SIG-M5 treated with dmso at 0.1 percent for 504 hours (cell line): ENCODE results near the gene ARHGAP44.

ENCODE experiments used
- DNase-seq: peaks from one replicate; lab custom pipeline; 2025; ENCODE audit not compliant: unreplicated experiment; lab: John Stamatoyannopoulos, UW

ARHGAP44 gene, protein sequence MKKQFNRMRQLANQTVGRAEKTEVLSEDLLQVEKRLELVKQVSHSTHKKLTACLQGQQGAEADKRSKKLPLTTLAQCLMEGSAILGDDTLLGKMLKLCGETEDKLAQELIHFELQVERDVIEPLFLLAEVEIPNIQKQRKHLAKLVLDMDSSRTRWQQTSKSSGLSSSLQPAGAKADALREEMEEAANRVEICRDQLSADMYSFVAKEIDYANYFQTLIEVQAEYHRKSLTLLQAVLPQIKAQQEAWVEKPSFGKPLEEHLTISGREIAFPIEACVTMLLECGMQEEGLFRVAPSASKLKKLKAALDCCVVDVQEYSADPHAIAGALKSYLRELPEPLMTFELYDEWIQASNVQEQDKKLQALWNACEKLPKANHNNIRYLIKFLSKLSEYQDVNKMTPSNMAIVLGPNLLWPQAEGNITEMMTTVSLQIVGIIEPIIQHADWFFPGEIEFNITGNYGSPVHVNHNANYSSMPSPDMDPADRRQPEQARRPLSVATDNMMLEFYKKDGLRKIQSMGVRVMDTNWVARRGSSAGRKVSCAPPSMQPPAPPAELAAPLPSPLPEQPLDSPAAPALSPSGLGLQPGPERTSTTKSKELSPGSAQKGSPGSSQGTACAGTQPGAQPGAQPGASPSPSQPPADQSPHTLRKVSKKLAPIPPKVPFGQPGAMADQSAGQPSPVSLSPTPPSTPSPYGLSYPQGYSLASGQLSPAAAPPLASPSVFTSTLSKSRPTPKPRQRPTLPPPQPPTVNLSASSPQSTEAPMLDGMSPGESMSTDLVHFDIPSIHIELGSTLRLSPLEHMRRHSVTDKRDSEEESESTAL

DNA sequence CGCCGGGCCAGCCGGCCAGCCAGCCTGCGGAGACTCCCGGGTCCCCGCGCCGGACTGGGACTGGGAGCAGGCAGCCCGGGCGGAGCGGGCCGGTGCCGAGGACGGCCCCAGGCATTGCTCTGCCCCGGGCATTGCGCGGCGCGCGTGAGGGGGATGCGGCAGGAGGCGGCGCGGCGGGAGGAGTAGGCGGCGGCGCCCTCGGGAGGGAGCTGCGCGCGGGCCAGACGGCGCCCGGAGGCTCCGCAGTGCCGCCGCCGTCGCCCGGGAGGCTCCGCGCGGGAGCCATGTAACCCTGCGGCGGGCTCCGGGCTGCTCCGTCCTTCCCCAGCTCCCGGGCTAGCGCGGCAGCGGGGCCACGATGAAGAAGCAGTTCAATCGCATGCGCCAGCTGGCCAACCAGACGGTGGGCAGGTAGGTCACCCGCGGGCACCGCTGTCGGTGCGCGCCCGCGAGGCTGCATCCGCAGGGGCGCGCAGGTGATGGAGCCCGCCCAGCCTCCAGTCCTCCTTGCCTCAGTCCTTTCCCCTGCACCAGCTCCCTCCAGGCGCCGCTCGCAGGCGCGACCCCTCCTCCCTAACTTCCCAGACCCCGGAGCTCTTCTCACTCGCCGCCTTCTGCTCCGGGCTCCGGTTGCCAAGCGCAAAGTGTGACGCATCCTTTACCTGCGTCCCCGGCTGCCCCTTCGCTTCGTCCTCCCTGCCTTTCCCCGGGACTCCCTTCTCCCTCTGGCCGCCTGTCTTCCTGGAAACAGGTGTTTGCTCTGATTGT, at the start of gene ARHGAP44:
ARHGAP44 (plus strand) TSS at position 18 of the 768 bp plus-strand sequence; CDS start at position 359, 341 bp downstream.
- peak; percentile 5 for DNase-seq

DNA sequence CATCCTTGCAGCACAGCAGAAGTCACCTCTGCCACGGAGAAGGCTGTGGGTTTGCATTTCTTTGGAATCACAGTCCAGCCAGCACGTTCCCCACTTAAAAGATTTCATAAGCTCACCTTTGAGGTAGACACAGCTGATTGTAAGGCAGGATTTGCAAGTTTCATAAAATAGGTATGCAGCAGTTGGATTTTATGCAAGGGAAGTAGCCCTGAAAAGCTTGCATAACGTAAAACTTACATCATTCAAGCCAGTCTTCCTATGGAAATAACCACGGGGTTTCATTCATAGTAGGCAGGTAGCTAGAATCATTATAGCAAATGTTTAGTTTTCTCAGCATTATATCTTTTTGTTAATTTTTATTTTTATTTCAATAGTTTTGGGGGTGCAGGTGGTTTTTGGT, 49.8 kb upstream of the ARHGAP44 start:
- no peak for DNase-seq

DNA sequence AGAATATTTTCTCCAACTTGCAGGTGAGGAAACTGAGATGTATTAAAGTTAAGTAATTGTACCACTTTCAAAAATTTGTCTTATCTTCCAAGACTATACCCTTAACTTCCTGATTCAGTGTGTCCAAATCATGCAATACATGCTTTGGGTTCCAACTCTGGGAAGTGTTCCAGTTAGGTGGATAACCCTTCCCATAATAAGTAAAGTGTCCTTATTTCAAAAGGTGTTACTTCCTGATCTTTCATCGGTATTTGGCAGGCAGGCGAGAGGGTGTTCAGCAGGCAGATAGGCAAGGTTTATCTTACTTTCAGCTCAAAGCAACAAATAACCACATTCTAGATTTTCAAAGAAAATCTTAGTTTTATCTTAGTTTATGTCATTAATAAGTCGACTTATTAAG, 46.3 kb upstream of the ARHGAP44 start:
- no peak for DNase-seq

DNA sequence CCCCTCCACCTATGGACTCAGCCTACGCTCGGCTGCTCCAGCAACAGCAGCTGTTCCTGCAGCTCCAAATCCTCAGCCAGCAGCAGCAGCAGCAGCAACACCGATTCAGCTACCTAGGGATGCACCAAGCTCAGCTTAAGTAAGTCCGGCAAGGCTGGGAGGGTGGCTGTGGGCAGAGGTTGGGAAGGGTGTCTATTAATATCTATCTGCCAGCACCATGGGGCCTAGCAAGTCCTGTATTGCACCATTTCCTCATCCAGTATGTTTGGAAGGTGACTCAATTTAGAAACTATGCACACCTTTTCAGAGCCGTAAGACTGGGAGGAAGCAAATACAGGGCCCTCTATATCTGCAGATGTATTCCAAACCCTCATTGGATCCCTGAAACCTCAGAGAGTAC, 45.0 kb upstream of the ARHGAP44 start:
- no peak for DNase-seq

DNA sequence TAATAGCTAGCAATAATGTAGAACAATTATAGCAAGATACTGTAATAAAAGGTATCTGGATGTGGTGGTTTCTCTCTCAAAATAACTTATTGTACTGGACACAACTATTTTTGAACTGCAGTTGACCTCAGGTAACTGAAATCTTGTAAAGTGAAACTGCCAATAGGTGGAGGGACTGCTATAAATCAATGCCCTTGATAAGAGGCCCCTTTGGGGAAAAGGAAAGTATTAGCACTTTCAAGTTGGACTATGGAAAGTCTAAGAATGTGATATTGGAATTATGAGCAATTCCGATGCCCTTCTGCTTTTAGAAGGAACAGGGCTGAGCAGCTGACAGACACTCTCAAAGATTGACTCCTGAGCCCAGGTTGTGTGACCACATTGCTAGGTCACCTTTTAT, 44.5 kb upstream of the ARHGAP44 start:
- DNase-seq, result no peak

DNA sequence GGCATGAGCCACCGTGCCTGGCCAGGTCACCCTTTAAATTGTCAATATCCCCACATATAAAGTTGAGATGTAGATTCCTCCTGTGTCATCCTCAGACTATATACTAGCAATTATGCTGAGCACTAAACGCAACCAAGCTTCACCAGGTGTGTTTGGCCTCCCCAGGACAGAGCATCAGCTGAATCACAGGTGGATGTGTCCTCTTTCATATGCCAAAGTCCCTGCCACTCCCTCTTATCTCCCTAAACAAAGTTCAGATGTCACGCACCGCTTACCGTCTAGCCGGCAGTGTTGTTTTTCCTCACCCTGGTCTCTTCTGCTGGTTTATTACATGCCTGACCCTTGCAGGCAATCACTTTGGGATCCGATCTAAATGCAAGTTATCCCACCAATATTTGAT, 43.8 kb upstream of the ARHGAP44 start:
- DNase-seq, result no peak

DNA sequence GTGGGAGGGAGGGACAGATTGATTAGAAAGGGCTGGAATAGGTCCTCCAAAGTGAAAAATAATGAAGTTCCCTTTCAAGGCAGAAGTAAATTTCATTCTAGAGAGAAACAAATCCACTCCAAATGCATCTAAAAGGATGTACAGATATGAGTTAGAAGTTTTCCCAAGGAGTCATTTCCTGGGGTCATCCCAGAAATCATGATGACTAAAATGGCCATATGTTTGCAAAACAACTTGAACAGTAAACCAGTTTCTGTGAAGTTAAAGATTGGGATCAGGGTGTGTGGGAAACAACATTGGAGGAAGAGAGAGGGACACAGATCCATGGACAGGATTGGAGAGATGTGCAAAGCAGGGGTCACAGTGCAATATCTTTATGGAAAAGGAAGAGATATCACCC, 32.5 kb upstream of the ARHGAP44 start:
- no peak for DNase-seq

DNA sequence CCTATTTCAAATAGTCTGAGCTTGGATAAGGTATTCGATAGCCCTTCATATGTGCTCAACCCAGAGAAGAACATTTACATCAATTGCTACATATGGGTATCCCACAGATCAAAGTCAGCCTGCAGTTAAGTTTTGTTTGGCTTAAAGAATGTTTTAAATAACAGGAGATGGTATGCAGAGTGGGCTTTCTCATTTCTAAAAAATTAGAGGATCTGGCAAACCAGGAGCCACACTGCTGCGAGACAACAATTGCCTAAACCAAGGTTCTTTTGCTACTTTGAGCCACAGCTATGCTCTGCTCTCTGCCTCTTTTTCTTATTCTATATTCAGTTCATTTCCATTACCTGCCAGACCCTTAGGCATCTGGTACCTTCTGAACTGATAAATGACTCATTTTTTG, 30.2 kb upstream of the ARHGAP44 start:
- no peak for DNase-seq

DNA sequence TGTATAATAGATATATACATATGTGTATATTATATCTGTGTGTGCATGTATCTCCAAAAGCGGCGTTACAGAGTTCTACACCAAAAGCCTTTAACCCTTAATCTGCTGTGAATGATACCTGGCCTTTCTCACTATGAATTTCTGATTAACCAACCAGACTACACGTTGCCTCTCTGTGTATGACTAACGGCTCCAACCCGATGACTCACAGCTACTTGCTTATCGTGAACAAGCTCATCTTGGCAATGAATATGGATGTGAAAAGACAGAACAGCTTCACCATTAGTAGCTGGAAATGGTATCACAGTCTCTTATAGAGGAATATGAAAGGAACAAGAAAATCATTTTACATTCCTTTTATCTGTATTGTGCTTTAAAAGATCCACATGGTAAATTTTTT, 23.8 kb upstream of the ARHGAP44 start:
- no peak for DNase-seq

DNA sequence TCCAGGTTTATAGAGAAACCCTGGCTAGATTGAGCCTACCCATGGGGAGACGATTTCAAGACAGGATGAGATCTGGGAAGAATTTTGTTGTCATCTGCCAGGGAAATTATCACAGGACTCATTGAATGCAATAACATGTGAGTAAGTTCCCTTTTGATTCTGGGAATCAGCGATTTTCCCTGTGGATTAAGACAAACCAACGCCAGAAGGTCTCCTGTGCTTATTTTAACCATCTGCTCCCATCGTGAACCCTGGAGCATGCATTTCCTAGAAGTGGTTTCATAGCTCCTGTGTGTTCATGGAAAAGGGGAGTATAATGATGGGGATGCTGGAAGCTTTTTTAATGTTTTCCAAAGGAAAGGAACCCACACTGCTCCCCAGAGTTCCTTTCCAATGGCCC, 21.0 kb upstream of the ARHGAP44 start:
- no peak for DNase-seq

DNA sequence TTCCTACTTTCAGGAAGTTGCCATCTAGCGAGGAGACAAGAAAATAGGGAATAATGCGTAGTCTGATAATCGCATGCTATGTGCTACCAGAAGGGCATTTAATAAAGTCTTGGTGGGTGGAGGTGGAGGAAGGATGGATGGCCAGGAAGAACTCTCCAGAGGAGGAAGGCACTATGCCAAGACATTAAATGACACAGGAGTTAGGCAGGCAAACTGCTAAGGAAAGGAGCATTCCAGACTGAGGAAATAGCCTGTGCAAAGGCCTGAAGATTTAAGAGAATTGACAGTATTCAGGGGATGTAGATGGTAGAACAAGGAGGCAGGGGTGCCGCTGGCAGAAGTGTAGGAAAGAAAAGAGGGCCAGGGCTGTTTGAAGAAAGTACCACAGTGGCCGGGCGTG, 19.3 kb upstream of the ARHGAP44 start:
- DNase-seq, result no peak

DNA sequence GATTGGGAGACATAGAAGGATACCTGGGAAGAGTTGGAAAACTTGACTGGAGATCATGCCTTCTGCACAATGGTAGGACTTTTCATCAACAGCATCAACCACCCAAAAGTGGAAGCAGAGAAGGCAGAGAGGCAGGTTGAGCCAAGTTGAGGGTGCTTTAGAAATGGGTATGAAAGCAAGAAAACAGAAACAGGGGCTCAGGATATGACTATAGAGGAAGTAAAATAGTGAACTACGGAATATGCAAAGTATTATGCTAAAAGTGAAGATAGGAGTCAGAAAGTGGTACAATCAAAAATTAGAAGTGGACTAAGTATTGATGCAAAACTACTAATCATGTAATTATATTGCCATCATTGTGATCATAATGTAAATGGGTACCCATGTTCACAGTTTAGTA, 16.1 kb upstream of the ARHGAP44 start:
- no peak for DNase-seq

DNA sequence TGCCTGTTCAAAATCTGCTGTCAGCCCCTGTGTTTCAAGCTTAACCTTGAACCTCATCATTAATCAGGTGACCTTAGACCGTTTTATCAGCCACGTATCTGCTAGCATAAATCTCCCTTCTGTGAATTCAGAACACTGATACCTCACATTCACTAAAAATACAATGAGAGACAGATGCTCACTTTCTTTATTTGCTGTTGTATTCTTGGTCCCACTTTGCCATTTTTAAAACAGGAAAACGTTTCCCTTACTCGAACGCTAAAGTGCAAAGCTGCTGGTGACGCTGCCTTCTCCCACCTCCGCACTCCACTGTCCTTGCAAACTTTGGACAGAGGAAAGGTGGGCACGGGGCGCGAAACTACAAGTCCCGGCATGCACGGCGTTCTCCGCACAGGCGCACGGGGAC, 220 bp upstream of the ARHGAP44 start:
- DNase-seq, result no peak

DNA sequence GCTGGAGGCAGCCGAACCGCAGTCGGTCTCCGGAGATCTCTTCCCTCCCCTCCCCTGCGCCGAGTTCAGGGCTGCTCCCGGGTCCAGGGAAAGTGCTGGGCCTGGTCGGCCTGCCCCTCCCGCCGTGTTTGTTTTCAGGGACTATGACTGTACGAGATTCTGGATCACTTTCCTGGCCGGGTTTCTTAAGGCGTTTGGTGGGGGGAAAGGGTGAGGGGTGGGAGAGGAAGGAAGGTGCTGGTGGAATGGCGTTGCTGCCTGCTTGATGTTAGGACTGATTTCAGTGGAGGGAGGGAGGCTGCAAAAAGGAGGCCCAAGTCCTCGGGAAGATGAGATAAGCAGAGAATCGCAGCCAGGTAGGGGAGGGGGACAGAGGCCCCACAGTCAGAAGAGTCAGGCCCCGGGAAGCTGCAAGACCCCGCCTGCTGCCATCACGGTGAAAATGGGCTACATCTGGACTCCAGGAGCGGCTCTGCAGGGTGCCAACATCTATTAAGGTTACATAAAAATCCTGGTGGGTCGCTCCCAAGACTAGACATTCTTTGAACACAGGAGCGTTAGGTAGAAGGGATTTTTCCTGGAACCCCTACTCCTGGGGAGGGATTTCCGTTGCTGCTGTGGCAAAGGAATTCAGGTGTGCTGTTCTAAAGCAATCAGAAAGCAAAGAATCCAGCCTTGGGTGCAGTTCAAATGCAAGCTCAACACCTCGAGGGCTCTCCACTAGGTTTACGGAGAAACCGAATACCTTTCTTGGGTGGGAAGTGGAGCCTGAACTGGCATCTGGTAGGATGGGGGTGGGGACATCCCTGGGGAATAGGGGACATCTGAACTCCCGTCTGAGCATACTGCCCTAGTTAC, 1.2 kb downstream of the ARHGAP44 start:
- DNase-seq, result no peak

DNA sequence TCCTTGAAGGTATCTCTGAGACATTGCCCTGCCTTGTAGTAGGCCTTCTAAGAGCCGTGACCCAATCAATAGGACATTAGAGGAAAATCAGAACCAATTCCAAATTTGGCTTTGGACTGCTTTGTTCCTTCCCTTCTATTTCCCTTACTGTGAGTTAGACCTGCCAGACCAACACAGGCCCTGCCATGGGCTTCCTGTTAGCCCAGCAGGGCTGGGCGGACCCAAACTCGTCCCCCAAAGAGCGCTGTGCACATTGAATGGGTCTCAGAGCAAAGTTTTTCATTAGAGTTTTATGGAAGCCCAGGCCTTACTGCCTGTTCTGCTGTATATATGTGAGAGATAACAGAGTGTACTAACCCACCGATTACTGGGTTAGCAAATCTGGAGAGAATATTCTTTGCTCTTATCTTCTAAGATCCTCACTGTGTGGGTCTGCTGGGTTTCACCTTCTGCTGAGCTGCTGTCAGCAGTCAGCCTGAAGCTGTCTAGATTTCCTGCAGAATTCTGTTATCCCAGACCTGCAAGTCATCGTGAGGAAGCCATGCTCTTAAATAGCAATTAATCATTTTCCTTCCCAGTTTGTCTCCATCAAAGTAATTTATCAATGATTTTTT, 5.7 kb downstream of the ARHGAP44 start:
- DNase-seq, result no peak

DNA sequence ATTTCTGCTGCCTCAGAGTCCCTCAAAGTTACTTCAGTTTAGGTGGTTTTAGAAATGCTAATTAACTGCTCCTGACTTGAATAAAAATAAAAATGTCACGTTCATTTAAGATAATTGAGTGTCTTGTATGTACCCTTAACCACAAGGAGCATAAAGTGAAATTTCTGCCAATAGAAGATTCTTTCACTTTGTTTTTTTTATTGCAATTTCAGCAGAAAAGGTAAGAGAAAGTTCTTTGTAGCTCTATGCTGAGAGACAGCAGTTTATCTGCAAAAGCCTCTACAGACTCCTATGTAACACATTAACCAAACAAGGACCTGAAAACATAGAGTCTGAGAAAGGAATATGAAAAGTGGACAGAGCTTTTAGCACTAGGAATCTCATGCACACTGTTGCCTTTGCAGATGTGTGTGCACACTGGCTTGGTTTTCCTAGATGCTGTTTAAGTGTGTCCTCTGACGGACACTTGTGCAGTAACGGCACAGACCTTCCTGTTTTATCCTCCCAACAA, 11.6 kb downstream of the ARHGAP44 start:
- DNase-seq, result no peak

DNA sequence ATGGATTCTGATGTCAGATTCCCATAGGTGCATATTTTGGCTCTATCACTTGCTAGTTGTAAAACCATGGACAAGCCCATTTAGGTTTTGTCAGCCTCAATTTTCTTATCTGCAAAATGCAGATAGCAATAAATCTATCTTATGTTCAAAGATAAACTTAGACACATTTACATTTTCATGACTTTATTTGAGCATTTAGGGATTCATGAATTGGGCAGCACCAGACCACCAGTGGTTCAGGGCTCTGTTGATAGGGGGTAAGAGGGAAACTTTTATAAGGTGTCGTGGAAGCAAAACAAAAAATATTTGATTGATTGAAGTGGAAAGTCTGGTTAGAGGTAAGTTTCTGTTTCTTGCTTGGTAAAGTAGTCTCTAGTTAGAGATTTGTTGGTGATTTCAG, 17.3 kb downstream of the ARHGAP44 start:
- no peak for DNase-seq

DNA sequence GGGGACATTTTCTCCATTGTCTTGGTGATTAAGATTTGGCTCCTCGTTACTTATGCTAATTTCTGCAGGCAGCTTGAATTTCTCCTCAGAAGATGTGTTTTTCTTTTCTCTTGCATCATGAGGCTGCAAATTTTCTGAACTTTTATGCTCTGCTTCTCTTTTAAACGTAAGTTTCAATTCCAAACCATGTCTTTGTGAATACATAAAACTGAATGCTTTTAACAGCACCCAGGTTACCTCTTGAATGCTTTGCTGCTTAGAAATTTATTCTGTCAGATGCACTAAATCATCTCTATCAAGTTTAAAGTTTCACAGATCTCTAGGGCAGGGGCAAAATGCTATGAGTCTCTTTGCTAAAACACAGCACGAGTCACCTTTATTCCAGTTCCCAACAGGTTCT, 19.4 kb downstream of the ARHGAP44 start:
- DNase-seq, result no peak

DNA sequence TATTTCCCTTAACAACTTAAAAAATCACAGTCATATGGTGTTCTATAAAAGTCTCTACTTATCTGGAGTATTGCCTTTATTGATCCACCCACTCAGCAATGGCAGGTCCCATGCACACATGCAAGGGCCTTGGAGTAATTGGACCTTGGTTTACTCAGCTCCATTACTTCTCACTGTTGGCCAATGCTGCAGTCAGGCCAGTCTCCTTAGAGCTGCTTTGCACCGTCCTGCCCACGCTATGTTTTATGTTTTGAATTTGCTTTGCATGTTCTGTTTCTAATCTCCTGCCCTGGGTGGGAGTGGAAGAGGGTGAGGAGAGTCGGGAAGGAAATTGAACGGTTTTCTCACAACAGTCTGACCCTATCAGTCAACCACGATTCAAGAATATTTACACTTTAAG, 23.6 kb downstream of the ARHGAP44 start:
- no peak for DNase-seq

DNA sequence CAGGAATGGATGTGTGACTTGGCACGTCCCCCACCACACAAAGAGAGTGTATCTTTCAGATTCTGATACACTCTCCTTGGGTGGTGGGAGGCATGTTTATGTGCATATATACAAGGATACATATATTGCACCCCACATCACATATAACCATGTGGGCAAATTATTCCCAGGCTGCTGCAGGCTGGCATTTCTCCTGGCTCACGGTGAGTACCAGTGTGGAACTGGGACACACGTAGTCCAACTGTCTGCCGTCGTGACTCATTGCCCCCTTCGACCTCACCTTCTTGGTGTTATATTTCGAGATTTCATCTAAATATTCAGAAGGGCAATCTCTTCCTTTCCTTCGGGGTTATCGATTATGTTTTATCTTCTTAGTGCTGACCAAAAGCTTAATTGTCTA, 24.4 kb downstream of the ARHGAP44 start:
- no peak for DNase-seq
